NK-92 treated with Interleukin-12 subunit alpha and Interleukin-12 subunit beta, amount 100 ng/mL, for 24 hours (cell line): ENCODE results near the gene ZFP82.

Source experiments
- DNase-seq: peaks from one replicate; lab custom pipeline; 2025; lab: John Stamatoyannopoulos, UW

The ZFP82 gene

DNA sequence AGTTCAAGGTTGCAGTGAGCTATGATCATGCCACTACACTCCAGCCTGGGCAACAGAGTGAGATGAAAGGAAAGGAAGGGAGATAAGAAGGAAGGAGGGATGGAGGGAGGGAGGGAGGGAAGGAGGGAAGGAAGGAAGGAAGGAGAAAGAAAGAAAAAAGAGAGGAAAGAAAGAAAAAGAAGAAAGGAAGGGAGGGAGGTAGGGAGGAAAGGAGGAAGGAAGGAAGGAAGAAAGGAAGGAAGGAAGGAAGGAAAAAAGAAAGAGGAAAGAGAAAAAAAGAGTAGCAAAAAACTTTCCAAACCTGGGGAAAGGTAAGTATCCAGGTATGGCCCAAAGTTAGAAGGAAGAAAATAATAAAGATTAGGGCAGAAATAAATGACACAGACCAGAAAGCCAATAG lies 46.6 kb downstream of the ZFP82 start:
- DNase-seq, result no peak

DNA sequence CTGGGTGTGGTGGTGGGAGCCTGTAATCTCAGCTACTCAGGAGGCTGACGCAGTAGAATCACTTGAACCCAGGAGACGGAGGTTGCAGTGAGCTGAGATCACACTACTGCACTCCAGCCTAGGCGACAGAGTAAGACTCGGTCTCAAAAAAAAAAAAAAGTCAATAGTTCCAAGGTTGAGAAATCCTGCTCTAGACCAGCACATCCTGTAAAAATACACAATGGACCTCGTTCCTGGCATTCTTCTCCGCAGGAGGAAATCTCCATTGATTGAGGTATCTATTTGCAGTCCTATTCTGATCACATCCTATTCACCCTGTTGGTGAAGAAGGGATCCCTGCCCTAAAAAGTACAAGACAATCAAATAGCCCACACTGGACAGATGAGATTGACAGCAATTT lies 54.6 kb downstream of the ZFP82 start:
- no peak for DNase-seq
